SK-N-SH (cell line): ENCODE results near the gene TRPM3. TPM values are rescaled to one million over a fixed set of nuclear protein-coding genes. Genes with fewer than 3 reads are reported as not detected.

Experiments
- CTCF ChIA-PET: fragments of 300-600, 350-600 bp; formaldehyde crosslinking; extraction: SDS; loops from one replicate; lab custom pipeline; 2021; lab: Yijun Ruan, JAX
- POLR2A ChIA-PET: fragments of 350-600 bp; sonication (Branson Sonifier 250); formaldehyde crosslinking; extraction: SDS; loops from one replicate; lab custom pipeline; 2020; ENCODE audit warnings: antibody characterized with exemption, inconsistent platforms; lab: Yijun Ruan, JAX
- DNase-seq: peaks from one replicate; pipeline ENCODE4 v3.0.0; 2012
- H2AFZ ChIP-seq: fragments of 200-600 bp; sonication (generic); 2 replicates; pipeline ENCODE4 v1.8.1; 2016; ENCODE audit warnings: antibody characterized with exemption, mild to moderate bottlenecking, low read depth
- H3F3A ChIP-seq: fragments of 200-600 bp; sonication (generic); replicated peaks from 2 replicates; pipeline ENCODE3; 2016; ENCODE audit warnings: antibody characterized with exemption, mild to moderate bottlenecking; ENCODE audit not compliant: insufficient read depth
- H3K27ac ChIP-seq, 2 experiments: fragments of 200-500 bp in 1 of 2; fragments of 200-600 bp in 1 of 2; sonication (Bioruptor generic) in 1 of 2; sonication (generic), shearing (Covaris generic) in 1 of 2; 2 replicates each; pipeline versions ENCODE4 v1.5.1 to v1.6.1; 2014 to 2016; ENCODE audit warnings: low read depth in 2 of 2, inconsistent platforms in 1 of 2, low read length in 1 of 2, mild to moderate bottlenecking in 1 of 2, mixed read lengths in 1 of 2
- H3K27me3 ChIP-seq: fragments of 200-600 bp; sonication (generic), shearing (Covaris generic); 2 replicates; pipeline ENCODE4 v1.6.1; 2016; ENCODE audit warnings: mixed run types; ENCODE audit not compliant: insufficient read depth
- H3K36me3 ChIP-seq, 2 experiments: fragments of 200-500 bp in 1 of 2; fragments of 200-600 bp in 1 of 2; sonication (Bioruptor generic) in 1 of 2; sonication (generic) in 1 of 2; replicated peaks in 1 of 2; 2 replicates each; pipeline versions ENCODE3 to v1.5.1; 2014 to 2016; ENCODE audit warnings: low read length in 1 of 2, mild to moderate bottlenecking in 1 of 2; ENCODE audit not compliant: insufficient read depth in 2 of 2, control insufficient read depth in 1 of 2
- H3K4me1 ChIP-seq, 2 experiments: fragments of 200-500 bp in 1 of 2; fragments of 200-600 bp in 1 of 2; sonication (Bioruptor generic) in 1 of 2; sonication (generic), shearing (Covaris generic) in 1 of 2; 2 replicates each; pipeline versions ENCODE4 v1.5.1 to v1.6.1; 2014 to 2016; ENCODE audit warnings: low read depth in 1 of 2, low read length in 1 of 2, mixed run types in 1 of 2; ENCODE audit not compliant: insufficient read depth in 2 of 2, control insufficient read depth in 1 of 2
- H3K4me2 ChIP-seq: fragments of 200-600 bp; sonication (generic), shearing (Covaris generic); 2 replicates; pipeline ENCODE4 v1.6.1; 2017; ENCODE audit warnings: mixed run types
- H3K4me3 ChIP-seq, 2 experiments: fragments of 200-500 bp in 1 of 2; fragments of 200-600 bp in 1 of 2; sonication (Bioruptor generic) in 1 of 2; sonication (generic), shearing (Covaris generic) in 1 of 2; 2 replicates each; pipeline versions ENCODE4 v1.5.1 to v1.8.1; 2014 to 2016; ENCODE audit warnings: low read depth in 2 of 2, inconsistent platforms in 1 of 2, low read length in 1 of 2, mild to moderate bottlenecking in 1 of 2, mixed read lengths in 1 of 2, moderate library complexity in 1 of 2
- H3K79me2 ChIP-seq: fragments of 200-600 bp; sonication (generic); 2 replicates; pipeline ENCODE4 v1.8.1; 2017; ENCODE audit warnings: mild to moderate bottlenecking; ENCODE audit not compliant: insufficient read depth
- H3K9ac ChIP-seq: fragments of 200-600 bp; sonication (generic); 2 replicates; pipeline ENCODE4 v1.6.1; 2017; ENCODE audit warnings: mixed run types
- H3K9me2 ChIP-seq: fragments of 200-600 bp; sonication (generic); 2 replicates; pipeline ENCODE4 v1.6.1; 2017; ENCODE audit warnings: mixed run types
- H3K9me3 ChIP-seq: fragments of 200-600 bp; sonication (generic); 2 replicates; pipeline ENCODE4 v1.6.1; 2017; ENCODE audit warnings: mixed run types, mild to moderate bottlenecking, moderate library complexity
- H4K20me1 ChIP-seq: fragments of 200-600 bp; sonication (generic); 2 replicates; pipeline ENCODE4 v1.6.1; 2017; ENCODE audit warnings: mild to moderate bottlenecking, mixed run types; ENCODE audit not compliant: insufficient read depth
- CHD2 ChIP-seq: fragments of 150-350 bp; IDR thresholded peaks from 2 replicates; pipeline ENCODE4 v1.6.1; 2018; ENCODE audit warnings: low read length; ENCODE audit not compliant: partially characterized antibody
- ELF1 ChIP-seq: IDR thresholded peaks from 2 replicates; pipeline ENCODE4 v1.4.0; 2012
- FOXJ3 ChIP-seq: sonication (generic); formaldehyde crosslinking; IDR thresholded peaks from 2 replicates; pipeline ENCODE4 v1.5.1; 2020; ENCODE audit warnings: mild to moderate bottlenecking, missing genetic modification reagents
- GATA2 ChIP-seq: sonication (generic); formaldehyde crosslinking; IDR thresholded peaks from 2 replicates; pipeline ENCODE4 v1.5.0; 2020; ENCODE audit warnings: mild to moderate bottlenecking, missing genetic modification reagents
- IRF3 ChIP-seq: fragments of 150-350 bp; IDR thresholded peaks from 2 replicates; pipeline ENCODE4 v1.6.1; 2016; ENCODE audit warnings: mild to moderate bottlenecking, low read depth, low read length
- MAX ChIP-seq: IDR thresholded peaks from 2 replicates; pipeline ENCODE4 v1.4.0; 2012; ENCODE audit warnings: low read depth
- MEF2A ChIP-seq: IDR thresholded peaks from 2 replicates; pipeline ENCODE4 v1.4.0; 2012; ENCODE audit warnings: low read depth, borderline replicate concordance
- MXI1 ChIP-seq: IDR thresholded peaks from 2 replicates; pipeline ENCODE4 v1.6.1; 2012; ENCODE audit warnings: mild to moderate bottlenecking, low read depth, low read length, improper control_type of control experiment
- NFIC ChIP-seq: IDR thresholded peaks from 2 replicates; pipeline ENCODE4 v1.4.0; 2012; ENCODE audit warnings: borderline replicate concordance
- NRF1 ChIP-seq: IDR thresholded peaks from 2 replicates; pipeline ENCODE4 v1.6.1; 2012; ENCODE audit warnings: low read depth, mild to moderate bottlenecking, low read length
- RAD21 ChIP-seq: IDR thresholded peaks from 2 replicates; pipeline ENCODE4 v1.6.1; 2012; ENCODE audit warnings: mild to moderate bottlenecking, low read length
- REST ChIP-seq: IDR thresholded peaks from 2 replicates; pipeline ENCODE4 v1.6.1; 2012; ENCODE audit warnings: mild to moderate bottlenecking, low read depth, low read length, moderate library complexity
- SIN3A ChIP-seq: IDR thresholded peaks from 2 replicates; pipeline ENCODE4 v1.6.1; 2012; ENCODE audit warnings: low read depth, mild to moderate bottlenecking, low read length, moderate library complexity, borderline replicate concordance
- TCF12 ChIP-seq: IDR thresholded peaks from 2 replicates; pipeline ENCODE4 v1.4.0; 2012
- TEAD4 ChIP-seq: IDR thresholded peaks from 2 replicates; pipeline ENCODE4 v1.4.0; 2012; ENCODE audit warnings: mild to moderate bottlenecking, borderline replicate concordance; ENCODE audit not compliant: insufficient read depth
- USF1 ChIP-seq: IDR thresholded peaks from 2 replicates; pipeline ENCODE4 v1.4.0; 2012; ENCODE audit warnings: low read depth, borderline replicate concordance
- USF2 ChIP-seq: fragments of 150-350 bp; IDR thresholded peaks from 2 replicates; pipeline ENCODE4 v1.6.1; 2017; ENCODE audit warnings: antibody characterized with exemption, low read length, low read depth, borderline replicate concordance
- YY1 ChIP-seq: IDR thresholded peaks from 2 replicates; pipeline ENCODE4 v1.4.0; 2012; ENCODE audit warnings: low read depth, mild to moderate bottlenecking
- WGBS: methylation state at CpG from one replicate; pipeline ENCODE4 v1.1.6; 2017; ENCODE audit warnings: low lambda C conversion rate; 5-methylcytosine and 5-hydroxymethylcytosine counted together
- polyA plus RNA-seq, 3 experiments: library from polyadenylated mRNA; depleted of rRNA; stranded (reverse); fragments of >200 nt; gene quantifications; 2 replicates each; pipeline ENCODE4 v1.2.3, GENCODE V29; 2012

Gene TRPM3
- polyA plus RNA-seq, 1 of the 3 experiments (the other 2 are of a cell fraction), result not detected

- DNase-seq, result no peak
- Histone ChIP-seq H2AFZ (no peak overlapping the region), H4K20me1 (no peaks in the 10 kb centered on the region), H3K79me2 (no peaks in the 10 kb centered on the region), H3K27me3 (no peaks in the 10 kb centered on the region), H3K27ac (no peak overlapping the region), H3K4me2 (no peak overlapping the region), H3K9ac (no peak overlapping the region), H3K36me3 (no peaks in the 10 kb centered on the region), H3K9me3 (peaks cover 3% of the 10 kb centered on the region; the same call in 1 of the 2 replicates), H3K4me1 (no peaks in the 10 kb centered on the region), H3K9me2 (no peaks in the 10 kb centered on the region), H3K4me3 (no peak overlapping the region), H3F3A (no peaks in the 10 kb centered on the region)
- WGBS, result 0% methylated on average over 1 of the region's 1 CpG
- CTCF ChIA-PET, result no interaction called here
- TF ChIP-seq NRF1 (no peak), GATA2 (CRISPR knock-in tag) (no peak), RAD21 (no peak), NFIC (no peak), MXI1 (no peak), MAX (no peak), REST (no peak), ELF1 (no peak), YY1 (no peak), TCF12 (no peak), FOXJ3 (CRISPR knock-in tag) (no peak), MEF2A (no peak), IRF3 (no peak), USF1 (no peak), TEAD4 (no peak), SIN3A (no peak), CHD2 (no peak), USF2 (no peak)
- POLR2A ChIA-PET, result no interaction called here
Observed at GRCh38 chr9:71145179-71145578, 23.8 kb upstream of the TRPM3 start.
